GM18858 (cell line): ENCODE measurements around the gene NYAP1.
"Not testable (repeated sequence)": the region's sequence is repeated elsewhere in the genome, so short reads cannot be mapped to it uniquely, and the experiment has no call there.

Experiments
- ATAC-seq: cut with Tn5 transposase; IDR thresholded peaks from one replicate; pipeline ENCODE4 v1.9.1; 2021; ENCODE audit not compliant: unreplicated experiment

Gene NYAP1

GRCh38 chr7:100509231-100509630 lies 25.5 kb downstream of the NYAP1 start:
- ATAC-seq: no peak

DNA sequence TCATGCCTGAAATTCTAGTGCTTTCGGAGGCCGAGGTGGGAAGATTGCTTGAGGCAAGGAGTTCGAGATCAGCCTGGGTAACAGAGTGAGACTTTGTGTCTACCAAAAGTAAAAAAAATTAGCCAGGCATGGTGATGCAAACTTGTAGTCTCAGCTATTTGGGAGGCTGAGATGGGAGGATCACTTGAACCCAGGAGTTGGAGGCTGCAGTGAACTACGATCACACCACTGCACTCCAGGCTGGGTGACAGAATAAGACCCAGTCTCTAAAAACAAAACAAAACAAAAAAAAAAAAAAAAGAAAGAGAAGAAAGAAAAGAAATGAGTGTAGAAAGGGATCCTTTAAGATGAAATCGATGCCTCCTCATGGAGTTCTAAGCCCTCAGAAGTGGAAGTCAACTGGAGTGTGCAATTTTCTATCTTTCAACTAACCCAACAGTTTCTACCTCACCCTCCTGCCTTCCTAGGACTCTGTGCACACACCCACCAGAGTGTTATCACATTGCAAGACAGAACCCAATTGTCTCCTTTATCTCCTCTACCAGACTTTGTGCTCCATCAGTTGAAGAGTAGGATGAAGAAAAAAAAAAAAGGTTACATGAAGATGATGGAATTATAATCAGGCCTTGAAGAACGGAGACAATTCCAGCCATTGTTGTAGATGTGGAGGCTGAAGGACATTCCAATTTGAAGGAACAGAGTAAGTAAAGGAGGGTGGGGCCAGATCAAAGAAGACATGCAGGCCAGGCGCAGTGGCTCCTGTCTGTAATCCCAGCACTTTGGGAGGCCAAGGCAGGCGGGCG lies 26.9 kb downstream of the NYAP1 start:
- no peak for ATAC-seq

GRCh38 chr7:100513212-100513810 lies 29.6 kb downstream of the NYAP1 start:
- ATAC-seq: no peak

GRCh38 chr7:100515072-100515532 lies 31.4 kb downstream of the NYAP1 start:
- ATAC-seq: no peak

GRCh38 chr7:100516135-100516812 lies 32.5 kb downstream of the NYAP1 start:
- no peak for ATAC-seq

DNA sequence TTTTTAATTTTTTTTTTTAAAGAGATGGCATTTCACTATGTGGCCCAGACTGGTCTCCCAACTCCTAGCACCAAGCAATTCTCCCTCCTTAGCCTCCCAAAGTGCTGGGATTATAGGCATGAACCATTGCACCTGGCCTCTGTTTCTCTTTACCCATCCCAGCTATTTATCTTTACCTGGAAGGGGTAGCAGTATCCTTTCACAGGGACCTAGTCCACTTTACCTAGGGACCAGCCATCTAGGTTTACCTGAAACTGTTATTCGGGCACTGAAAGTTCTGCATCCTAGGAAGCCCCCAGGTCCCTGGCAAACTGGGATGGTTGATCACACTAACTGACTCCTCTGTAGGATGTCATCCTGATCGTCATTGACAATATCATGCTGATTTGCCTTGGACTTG lies 33.6 kb downstream of the NYAP1 start:
- ATAC-seq: no peak

GRCh38 chr7:100519580-100519979 lies 35.9 kb downstream of the NYAP1 start:
- no peak for ATAC-seq

DNA sequence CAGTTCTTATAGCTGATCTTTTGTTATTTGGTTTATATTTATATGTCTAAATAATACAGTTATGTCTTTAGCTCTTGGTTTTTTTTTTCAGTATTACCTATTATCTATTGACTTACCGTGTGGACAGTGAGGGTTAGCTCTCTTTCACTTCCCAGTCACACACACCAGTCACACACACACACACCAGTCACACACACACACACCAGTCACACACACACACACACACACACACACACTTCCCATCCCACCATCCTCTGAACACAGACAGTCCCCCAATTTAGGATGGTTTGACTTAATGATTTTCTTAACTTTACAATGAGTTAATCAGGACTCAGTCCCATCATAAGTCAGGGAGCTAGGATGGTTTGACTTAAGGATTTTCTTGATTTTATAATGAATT lies 36.4 kb downstream of the NYAP1 start:
- no peak for ATAC-seq

DNA sequence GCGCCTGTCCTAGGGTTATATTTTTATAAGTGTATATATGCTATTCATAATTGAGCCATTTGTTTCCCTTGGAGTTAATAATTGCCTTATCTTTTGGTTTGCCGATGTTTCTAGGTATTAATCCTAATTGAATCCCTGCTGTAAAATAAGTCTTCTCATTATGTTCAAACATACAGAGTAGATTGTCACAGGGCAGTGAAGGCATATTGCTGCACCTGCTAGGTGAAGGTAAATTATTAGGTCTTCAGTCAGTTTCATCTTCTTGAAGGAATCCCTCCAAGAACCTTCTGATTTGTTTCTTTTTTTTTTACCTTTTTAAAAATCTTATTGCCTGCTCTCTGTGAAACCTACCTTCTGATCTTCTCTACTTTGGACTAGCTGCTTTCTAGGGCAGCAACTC lies 37.3 kb downstream of the NYAP1 start:
- ATAC-seq: no peak

DNA sequence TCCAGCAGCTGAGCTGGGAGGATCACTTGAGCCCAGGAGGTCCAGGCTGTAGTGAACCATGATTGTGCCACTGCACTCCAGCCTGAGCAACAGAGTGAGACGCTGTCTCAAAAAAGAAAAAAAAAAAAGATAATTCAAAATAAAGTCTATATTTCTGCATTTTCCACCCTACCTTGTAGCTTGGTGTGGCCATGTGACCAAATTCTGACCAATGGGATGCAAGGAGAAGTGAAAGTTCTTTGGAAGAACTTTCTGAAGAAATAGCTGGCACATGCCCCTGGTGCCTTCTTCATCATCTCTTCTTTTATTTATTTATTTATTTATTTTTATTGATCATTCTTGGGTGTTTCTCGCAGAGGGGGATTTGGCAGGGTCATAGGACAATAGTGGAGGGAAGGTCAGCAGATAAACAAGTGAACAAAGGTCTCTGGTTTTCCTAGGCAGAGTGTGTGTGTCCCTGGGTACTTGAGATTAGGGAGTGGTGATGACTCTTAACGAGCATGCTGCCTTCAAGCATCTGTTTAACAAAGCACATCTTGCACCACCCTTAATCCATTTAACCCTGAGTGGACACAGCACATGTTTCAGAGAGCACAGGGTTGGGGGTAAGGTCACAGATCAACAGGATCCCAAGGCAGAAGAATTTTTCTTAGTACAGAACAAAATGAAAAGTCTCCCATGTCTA lies 38.3 kb downstream of the NYAP1 start:
- ATAC-seq: not testable (repeated sequence)

GRCh38 chr7:100523192-100523591 lies 39.5 kb downstream of the NYAP1 start:
- not testable (repeated sequence) for ATAC-seq

- ATAC-seq: not testable (repeated sequence)
Observed at GRCh38 chr7:100528108-100528866, 44.6 kb downstream of the NYAP1 start.

DNA sequence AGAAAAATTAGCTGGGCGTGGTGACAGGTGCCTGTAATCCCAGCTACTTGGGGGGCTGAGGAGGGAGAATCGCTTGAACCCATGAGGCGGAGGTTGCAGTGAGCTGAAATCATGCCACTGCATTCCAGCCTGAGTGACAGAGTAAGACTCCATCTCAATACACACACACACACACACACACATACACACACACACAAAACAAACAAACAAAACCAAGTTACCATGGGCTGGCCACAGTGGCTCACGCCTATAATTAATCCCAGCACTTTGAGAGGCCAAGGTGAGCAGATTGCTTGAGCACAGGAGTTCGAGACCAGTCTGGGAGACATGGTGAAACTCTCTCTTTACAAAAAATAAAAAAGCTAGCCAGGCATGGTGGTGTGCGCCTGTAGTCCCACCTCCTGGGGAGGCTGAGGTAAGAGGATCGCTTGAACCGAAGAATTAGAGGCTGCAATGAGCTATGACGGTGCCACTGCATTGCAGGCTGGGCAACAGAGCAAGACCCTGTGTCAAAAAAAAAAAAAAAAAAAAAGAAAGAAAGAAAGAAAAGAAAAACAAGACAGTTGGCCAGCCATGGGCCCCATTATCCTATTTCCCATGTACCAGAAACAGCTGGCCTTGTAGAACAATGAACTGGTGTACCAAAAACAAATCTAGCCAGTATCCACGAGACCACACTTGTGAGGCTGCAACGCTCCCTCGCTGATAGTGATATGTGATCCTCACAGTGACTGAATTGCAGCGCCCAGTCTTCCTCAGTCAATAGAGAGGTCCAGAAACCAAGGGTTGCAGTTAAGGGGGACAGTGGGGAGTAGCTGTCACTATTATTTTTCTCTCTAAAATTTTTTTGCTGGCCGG lies 48.7 kb downstream of the NYAP1 start:
- ATAC-seq: no peak

- not testable (repeated sequence) for ATAC-seq
Observed at GRCh38 chr7:100535982-100536381, 52.3 kb downstream of the NYAP1 start.

DNA sequence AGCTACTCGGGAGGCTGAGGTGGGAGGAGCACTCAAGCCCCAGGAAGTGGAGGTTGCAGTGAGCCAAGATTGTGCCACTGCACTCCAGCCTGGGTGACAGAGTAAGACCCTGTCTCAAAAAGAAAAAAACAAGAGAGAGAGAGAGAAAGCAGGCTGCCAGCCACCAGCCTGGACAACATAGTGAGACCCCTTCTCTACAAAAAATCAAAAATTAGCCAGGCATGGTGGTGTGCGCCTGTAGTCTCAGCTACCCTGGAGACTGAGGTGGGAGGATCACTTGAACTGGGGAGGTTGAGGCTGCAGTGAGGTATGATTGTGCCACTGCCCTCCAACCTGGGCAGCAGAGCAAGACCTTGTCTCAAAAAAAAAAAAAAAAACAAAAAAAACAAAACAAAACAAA lies 53.0 kb downstream of the NYAP1 start:
- ATAC-seq: not testable (repeated sequence)

DNA sequence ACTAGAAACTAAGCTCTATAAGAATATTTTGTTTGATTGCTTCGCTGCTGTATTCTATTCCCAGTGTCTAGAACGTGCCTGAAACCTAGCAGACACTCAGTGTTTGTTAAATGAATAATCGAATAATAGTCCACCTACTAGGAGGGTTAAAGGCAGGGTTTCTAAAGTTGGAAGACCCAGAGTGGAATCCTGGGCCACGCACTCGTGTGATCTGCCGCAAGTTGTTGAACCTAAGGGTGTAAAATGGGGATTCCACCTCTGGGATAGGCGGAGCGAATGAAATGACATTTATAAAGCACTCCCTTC lies 54.6 kb downstream of the NYAP1 start:
- ATAC-seq: no peak

DNA sequence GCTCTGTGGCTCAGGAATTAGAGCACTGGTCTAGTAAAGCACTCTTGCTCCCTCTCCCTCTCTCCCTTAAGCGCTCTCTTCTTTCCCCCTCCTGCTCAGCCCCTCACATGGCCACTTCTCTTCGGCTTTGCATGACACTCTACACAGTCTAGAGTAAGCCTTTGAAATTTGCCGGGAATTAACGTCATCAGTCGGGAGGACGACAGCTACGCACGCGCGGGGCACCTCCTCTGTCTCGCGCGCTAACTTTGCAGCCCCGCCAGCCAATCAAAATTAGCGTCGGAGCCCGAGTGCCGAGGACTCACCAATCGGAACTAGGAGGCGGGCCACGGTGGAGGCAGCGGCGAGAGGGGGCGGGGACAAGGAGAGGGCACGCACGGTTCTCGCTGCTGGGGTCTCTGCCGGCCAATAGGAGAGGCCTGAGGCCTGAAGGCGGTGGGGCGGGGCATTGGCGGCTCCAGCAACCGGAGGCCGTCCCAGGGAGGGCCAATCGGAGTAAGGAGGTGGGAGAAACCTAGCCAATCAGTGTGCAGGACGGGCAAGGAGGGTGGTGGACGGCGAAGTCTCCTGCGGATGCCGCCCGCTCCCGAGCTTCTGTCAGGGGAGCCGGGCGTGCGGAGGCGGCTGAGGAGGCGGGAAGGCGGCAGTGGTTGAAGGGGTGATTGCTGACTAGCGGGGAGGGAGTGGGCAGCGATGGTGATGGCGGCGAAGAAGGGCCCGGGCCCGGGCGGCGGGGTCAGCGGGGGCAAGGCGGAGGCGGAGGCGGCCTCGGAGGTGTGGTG lies 55.1 kb downstream of the NYAP1 start, which contains the start of gene AGFG2:
AGFG2 (plus strand) TSS at position 550 of the 782 bp plus-strand sequence; CDS start at position 694, 144 bp downstream.
- ATAC-seq: peak; percentile 79

GRCh38 chr7:100539436-100540006 lies 55.8 kb downstream of the NYAP1 start:
- no peak for ATAC-seq
